SK-N-MC (cell line): ENCODE data around the gene STRIP2.
"Not testable (repeated sequence)": the region's sequence is repeated elsewhere in the genome, so short reads cannot be mapped to it uniquely, and the experiment has no call there.

Source experiments
- DNase-seq: peaks from one replicate; pipeline ENCODE4 v3.0.0-alpha.2; 2011; ENCODE audit warnings: low read depth, low spot score
- H3K27ac ChIP-seq: fragments of 200-600 bp; sonication (generic); 2 replicates; pipeline ENCODE4 v1.5.1; 2016; ENCODE audit warnings: mixed run types
- H3K36me3 ChIP-seq: fragments of 200-600 bp; sonication (generic); 2 replicates; pipeline ENCODE4 v1.6.1; 2017; ENCODE audit warnings: antibody characterized with exemption, low read length, mixed read lengths; ENCODE audit not compliant: insufficient read depth
- H3K4me3 ChIP-seq: fragments of 200-600 bp; sonication (generic); 2 replicates; pipeline ENCODE4 v1.5.1; 2016
- H3K9ac ChIP-seq: fragments of 200-600 bp; sonication (generic); 2 replicates; pipeline ENCODE4 v1.8.0; 2017; ENCODE audit warnings: mixed run types, mixed read lengths; ENCODE audit not compliant: insufficient read length
- H3K9me3 ChIP-seq: fragments of 200-600 bp; sonication (generic); 2 replicates; pipeline ENCODE4 v1.6.1; 2017; ENCODE audit warnings: low read depth, mild to moderate bottlenecking, antibody characterized with exemption, low read length, moderate library complexity, mixed read lengths
- EZH2 ChIP-seq: fragments of 200-600 bp; sonication (generic); IDR thresholded peaks from one replicate; pipeline ENCODE4 v1.6.1; 2017; ENCODE audit warnings: antibody characterized with exemption
- FOXP2 ChIP-seq: optimal IDR thresholded peaks from 2 replicates; pipeline ENCODE3; 2011; ENCODE audit warnings: mild to moderate bottlenecking, moderate library complexity; ENCODE audit not compliant: insufficient read depth; ENCODE audit errors: extremely low read length, control extremely low read depth
- POLR2AphosphoS5 ChIP-seq: IDR thresholded peaks from 2 replicates; pipeline ENCODE4 v1.6.1; 2012; ENCODE audit warnings: mild to moderate bottlenecking, low read depth, low read length, borderline replicate concordance

STRIP2 gene

GRCh38 chr7:129462420-129462819 is 28.2 kb downstream of the STRIP2 start:
- H3K9ac ChIP-seq = no peak overlapping the region
- no peak overlapping the region for H3K4me3 ChIP-seq
- H3K27ac ChIP-seq = no peak overlapping the region
- TF ChIP-seq POLR2AphosphoS5 (no peak), EZH2 (no peak), FOXP2 (no peak)
- no peaks in the 10 kb centered on the region for H3K36me3 ChIP-seq
- no peaks in the 10 kb centered on the region for H3K9me3 ChIP-seq
- no peak for DNase-seq

- no peaks in the 10 kb centered on the region for H3K36me3 ChIP-seq
Observed at GRCh38 chr7:129464194-129464593, 30.0 kb downstream of the STRIP2 start.

GRCh38 chr7:129465080-129465479 is 30.8 kb downstream of the STRIP2 start:
- H3K9ac ChIP-seq = no peak overlapping the region
- no peak for TF ChIP-seq POLR2AphosphoS5
- TF ChIP-seq EZH2 = no peak
- no peak for TF ChIP-seq FOXP2

More at GRCh38 chr7:129464194-129464593, 30.0 kb downstream of the STRIP2 start:
- Histone ChIP-seq H3K27ac (no peak overlapping the region), H3K4me3 (no peak overlapping the region), H3K9ac (no peak overlapping the region), H3K9me3 (no peaks in the 10 kb centered on the region)
- no peak for TF ChIP-seq POLR2AphosphoS5
- no peak for TF ChIP-seq FOXP2
- TF ChIP-seq EZH2 = no peak
- DNase-seq = no peak

GRCh38 chr7:129466796-129467195 is 32.6 kb downstream of the STRIP2 start:
- no peak for TF ChIP-seq POLR2AphosphoS5
- Histone ChIP-seq H3K36me3 (no peaks in the 10 kb centered on the region), H3K9ac (no peak overlapping the region), H3K4me3 (no peak overlapping the region), H3K27ac (no peak overlapping the region), H3K9me3 (no peaks in the 10 kb centered on the region)
- DNase-seq = no peak

More at GRCh38 chr7:129465080-129465479, 30.8 kb downstream of the STRIP2 start:
- H3K27ac ChIP-seq = no peak overlapping the region
- no peak for DNase-seq
- H3K36me3 ChIP-seq = no peaks in the 10 kb centered on the region
- H3K4me3 ChIP-seq = no peak overlapping the region
- no peaks in the 10 kb centered on the region for H3K9me3 ChIP-seq

- no peaks in the 10 kb centered on the region for H3K36me3 ChIP-seq
- H3K9ac ChIP-seq = no peak overlapping the region
- no peak for DNase-seq
- TF ChIP-seq EZH2 (no peak), POLR2AphosphoS5 (no peak), FOXP2 (no peak)
- no peaks in the 10 kb centered on the region for H3K9me3 ChIP-seq
- H3K27ac ChIP-seq = no peak overlapping the region
- H3K4me3 ChIP-seq = no peak overlapping the region
Observed at GRCh38 chr7:129468087-129468486, 33.9 kb downstream of the STRIP2 start.

GRCh38 chr7:129468547-129468946 is 34.3 kb downstream of the STRIP2 start:
- H3K4me3 ChIP-seq = no peak overlapping the region
- DNase-seq = no peak
- no peak overlapping the region for H3K27ac ChIP-seq
- no peak overlapping the region for H3K9ac ChIP-seq
- TF ChIP-seq FOXP2 = no peak
- TF ChIP-seq EZH2 = no peak
- TF ChIP-seq POLR2AphosphoS5 = no peak
- H3K36me3 ChIP-seq = no peaks in the 10 kb centered on the region
- no peaks in the 10 kb centered on the region for H3K9me3 ChIP-seq

GRCh38 chr7:129469930-129470329 is 35.7 kb downstream of the STRIP2 start:
- H3K9me3 ChIP-seq = no peaks in the 10 kb centered on the region
- no peak overlapping the region for H3K4me3 ChIP-seq
- DNase-seq = no peak
- no peak overlapping the region for H3K27ac ChIP-seq
- H3K9ac ChIP-seq = no peak overlapping the region
- H3K36me3 ChIP-seq = no peaks in the 10 kb centered on the region
- TF ChIP-seq POLR2AphosphoS5 (no peak), FOXP2 (no peak), EZH2 (no peak)

- Histone ChIP-seq H3K9me3 (no peaks in the 10 kb centered on the region), H3K4me3 (no peak overlapping the region), H3K9ac (no peak overlapping the region), H3K36me3 (no peaks in the 10 kb centered on the region), H3K27ac (no peak overlapping the region)
- no peak for TF ChIP-seq POLR2AphosphoS5
- no peak for TF ChIP-seq EZH2
- no peak for TF ChIP-seq FOXP2
- no peak for DNase-seq
Observed at GRCh38 chr7:129470411-129470810, 36.2 kb downstream of the STRIP2 start.

- Histone ChIP-seq H3K36me3 (no peaks in the 10 kb centered on the region), H3K4me3 (no peak overlapping the region), H3K9me3 (no peaks in the 10 kb centered on the region), H3K27ac (no peak overlapping the region), H3K9ac (no peak overlapping the region)
- no peak for TF ChIP-seq EZH2
- DNase-seq = no peak
Observed at GRCh38 chr7:129471402-129471827, 37.2 kb downstream of the STRIP2 start.

- not testable (repeated sequence) for H3K4me3 ChIP-seq, DNase-seq, H3K36me3 ChIP-seq, H3K9me3 ChIP-seq, H3K27ac ChIP-seq, H3K9ac ChIP-seq
Observed at GRCh38 chr7:129475931-129476330, 41.7 kb downstream of the STRIP2 start.

GRCh38 chr7:129476398-129476797 is 42.2 kb downstream of the STRIP2 start:
- H3K4me3 ChIP-seq, H3K27ac ChIP-seq, H3K36me3 ChIP-seq, DNase-seq, H3K9ac ChIP-seq, H3K9me3 ChIP-seq: not testable (repeated sequence)
